Liver (tissue), 9 donors: ENCODE measurements around the gene DNMT3A. TPM values are rescaled to one million over a fixed set of nuclear protein-coding genes. Genes with fewer than 3 reads are reported as not detected.

Experiments used
- DNase-seq: peaks from one replicate; pipeline ENCODE4 v3.0.0-alpha.2; 2017; ENCODE audit warnings: low spot score
- H3K27ac ChIP-seq, 2 donors: one replicate each; pipeline ENCODE4 v1.7.0; 2013; ENCODE audit warnings: inconsistent platforms in 2 of 2, low read length in 2 of 2, control low read depth in 1 of 2, low read depth in 1 of 2, mild to moderate bottlenecking in 1 of 2
- H3K27me3 ChIP-seq, 4 donors: one replicate each; pipeline versions ENCODE4 v1.6.1 to v1.7.0; 2013; ENCODE audit warnings: low read length in 3 of 4, inconsistent platforms in 1 of 4, mild to moderate bottlenecking in 1 of 4, moderate library complexity in 1 of 4; ENCODE audit not compliant: control insufficient read depth in 4 of 4, insufficient read depth in 4 of 4
- H3K36me3 ChIP-seq, 4 donors: one replicate each; pipeline versions ENCODE4 v1.6.1 to v1.7.0; 2013; ENCODE audit warnings: low read length in 3 of 4, mild to moderate bottlenecking in 3 of 4, low read depth in 1 of 4, moderate library complexity in 1 of 4; ENCODE audit not compliant: control insufficient read depth in 4 of 4, insufficient read depth in 3 of 4
- H3K4me1 ChIP-seq, 4 donors: one replicate each; pipeline versions ENCODE4 v1.6.1 to v1.7.0; 2013; ENCODE audit warnings: low read length in 3 of 4, mild to moderate bottlenecking in 3 of 4, moderate library complexity in 1 of 4; ENCODE audit not compliant: control insufficient read depth in 4 of 4, insufficient read depth in 4 of 4
- H3K4me3 ChIP-seq, 3 donors: one replicate each; pipeline versions ENCODE4 v1.6.1 to v1.7.0; 2013; ENCODE audit warnings: low read length in 3 of 3, control low read depth in 1 of 3, low read depth in 1 of 3, mild to moderate bottlenecking in 1 of 3
- H3K9ac ChIP-seq, 2 donors: one replicate each; pipeline ENCODE4 v1.7.0; 2013; ENCODE audit warnings: low read length in 2 of 2, mild to moderate bottlenecking in 2 of 2, moderate library complexity in 2 of 2, control low read depth in 1 of 2, low read depth in 1 of 2
- H3K9me3 ChIP-seq, 4 donors: one replicate each; pipeline versions ENCODE4 v1.6.1 to v1.7.0; 2013; ENCODE audit warnings: low read length in 3 of 4; ENCODE audit not compliant: control insufficient read depth in 4 of 4
- EGR1 ChIP-seq, 2 donors: IDR thresholded peaks; 2 replicates each; pipeline ENCODE4 v1.6.1; 2016 to 2018; ENCODE audit warnings: antibody characterized with exemption in 2 of 2, low read depth in 2 of 2
- FOXA1 ChIP-seq: IDR thresholded peaks from 2 replicates; pipeline ENCODE4 v1.6.1; 2016; ENCODE audit warnings: antibody characterized with exemption
- FOXA2 ChIP-seq: IDR thresholded peaks from 2 replicates; pipeline ENCODE4 v1.6.1; 2016; ENCODE audit warnings: antibody characterized with exemption
- GABPA ChIP-seq, 2 donors: IDR thresholded peaks in 1 of 2; conservative IDR thresholded peaks in 1 of 2; 2 replicates each; pipeline ENCODE4 v1.6.1; 2016; ENCODE audit warnings: antibody characterized with exemption in 2 of 2, mild to moderate bottlenecking in 1 of 2, moderate library complexity in 1 of 2
- HNF4A ChIP-seq, 2 donors: conservative IDR thresholded peaks; 2 replicates each; pipeline ENCODE4 v1.6.1; 2016; ENCODE audit warnings: antibody characterized with exemption in 2 of 2, mild to moderate bottlenecking in 2 of 2
- NR2F2 ChIP-seq: IDR thresholded peaks from 2 replicates; pipeline ENCODE4 v1.6.1; 2016; ENCODE audit warnings: antibody characterized with exemption
- RAD21 ChIP-seq, 2 donors: IDR thresholded peaks; 2 replicates each; pipeline ENCODE4 v1.6.1; 2016; ENCODE audit warnings: antibody characterized with exemption in 2 of 2, mild to moderate bottlenecking in 2 of 2
- RXRA ChIP-seq, 2 donors: IDR thresholded peaks; 2 replicates each; pipeline ENCODE4 v1.6.1; 2017 to 2018; ENCODE audit warnings: antibody characterized with exemption in 2 of 2, mild to moderate bottlenecking in 1 of 2
- YY1 ChIP-seq: IDR thresholded peaks from 2 replicates; pipeline ENCODE4 v1.6.1; 2016; ENCODE audit warnings: antibody characterized with exemption, mild to moderate bottlenecking
- WGBS: extraction: QIAGEN DNeasy Blood & Tissue Kit; methylation state at CpG from one replicate; pipeline ENCODE4 v1.1.7; 2013; 5-methylcytosine and 5-hydroxymethylcytosine counted together
- polyA plus RNA-seq, 2 donors: library from polyadenylated mRNA; stranded (reverse) in 1 of 2; unstranded in 1 of 2; fragments of 200-250 nt in 1 of 2; fragments of >200 nt in 1 of 2; fragmentation: Nextera tagmentation in 1 of 2; extraction: Ambion mirVana in 1 of 2; gene quantifications; one replicate each; pipeline versions ENCODE4 v1.2.1 to v1.2.3, GENCODE V29; 2013 to 2015
- total RNA-seq, 2 donors: library from RNA; depleted of rRNA; stranded (reverse); fragments of >200 nt; gene quantifications; one replicate each; pipeline ENCODE4 v1.2.3, GENCODE V29; 2014
- TF ChIP-seq, protein P1 (sequence below): IDR thresholded peaks from 2 replicates; pipeline ENCODE4 v1.6.1; 2016; ENCODE audit warnings: antibody characterized with exemption
- TF ChIP-seq, protein P2 (sequence below): IDR thresholded peaks from 2 replicates; pipeline ENCODE4 v1.6.1; 2016; ENCODE audit warnings: antibody characterized with exemption, mild to moderate bottlenecking
- TF ChIP-seq, protein P3 (sequence below): IDR thresholded peaks from 2 replicates; pipeline ENCODE4 v1.6.1; 2016; ENCODE audit warnings: antibody characterized with exemption
- TF ChIP-seq, protein P4 (sequence below): IDR thresholded peaks from 2 replicates; pipeline ENCODE4 v1.6.1; 2016; ENCODE audit warnings: antibody characterized with exemption
- donor health status: healthy.
- donor health status: healthy.
- donor health status: healthy.
- donor health status: healthy.
- donor health status: healthy.

DNMT3A gene
- total and polyA plus RNA-seq, 4 donors = 3.5 to 24.2 (median 8.1) TPM

DNA sequence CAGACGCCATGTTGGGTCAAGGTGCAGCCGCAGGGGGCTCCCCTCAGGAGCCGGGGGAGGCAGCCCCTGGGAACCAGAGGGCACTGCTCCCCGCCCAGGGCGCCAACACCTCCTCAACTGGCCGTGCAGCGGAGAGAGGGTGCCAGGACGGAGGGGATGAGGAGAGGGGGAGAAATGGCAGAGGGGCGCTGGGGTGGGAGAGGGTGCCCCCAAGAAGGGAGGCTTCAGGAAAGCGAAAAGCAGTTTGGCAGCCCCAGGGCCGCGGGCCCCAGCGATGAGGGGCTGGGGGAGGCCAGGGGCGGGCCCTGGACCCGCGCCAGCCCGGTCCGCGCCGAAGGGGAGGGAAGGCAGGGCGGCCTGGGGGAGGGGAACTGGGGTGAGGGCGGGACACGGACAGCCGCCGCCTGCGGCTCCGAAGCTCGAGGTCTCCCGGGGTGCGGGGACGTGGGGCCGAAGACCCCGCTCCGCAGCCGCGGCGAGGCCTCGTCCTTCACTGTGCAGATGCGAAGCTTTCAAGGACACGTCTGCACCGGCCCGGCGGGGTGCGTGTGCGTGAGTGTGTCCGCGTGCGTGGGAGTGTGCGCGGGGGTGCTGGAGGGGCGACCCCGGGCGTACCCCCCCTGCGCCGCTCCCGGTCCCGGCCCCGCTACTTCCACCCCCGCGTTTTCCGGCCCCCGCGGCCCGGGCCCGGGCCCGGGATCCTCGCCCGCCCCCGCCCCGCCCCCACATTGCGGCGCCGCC lies 1.4 kb downstream of the DNMT3A start:
- no peak for DNase-seq

DNA sequence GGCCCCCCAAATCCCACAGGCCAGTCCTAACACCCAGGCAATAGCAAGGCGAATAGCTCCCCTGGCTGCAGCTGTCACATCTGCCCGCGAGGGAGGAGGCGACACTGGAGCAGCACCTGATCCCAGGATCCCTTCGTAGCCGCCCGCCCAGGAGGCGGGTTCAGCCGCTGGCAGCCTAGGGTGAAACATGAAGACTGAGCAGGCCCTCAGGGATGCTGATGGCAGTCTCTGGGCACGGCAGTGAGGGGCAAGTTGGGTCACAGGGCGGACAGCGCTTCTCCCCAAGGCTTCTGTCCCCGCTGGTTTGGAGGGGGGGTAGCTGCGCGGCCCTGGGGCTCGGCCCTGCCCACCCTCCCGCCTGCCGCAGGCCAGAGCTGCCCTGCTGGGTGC lies 1.9 kb downstream of the DNMT3A start:
- Histone ChIP-seq H3K4me3 (peak overlapping the region in 1 of 3 donors; percentile 97), H3K9me3 (no peaks in the 10 kb centered on the region), H3K27ac (peak overlapping the region in 1 of 2 donors; percentile 47), H3K36me3 (no peaks in the 10 kb centered on the region), H3K9ac (no peak overlapping the region), H3K27me3 (no peaks in the 10 kb centered on the region), H3K4me1 (peaks cover 10 to 28% (median 14%) of the 10 kb centered on the region in 4 donors)
- DNase-seq = no peak
- TF ChIP-seq FOXA1 (no peak), YY1 (peak; percentile 34), NR2F2 (no peak), GABPA (IDR thresholded peaks at IDR 0.05 in 1 of 2, conservative IDR thresholded peaks at IDR 0.05 in 1 of 2) (no peak), HNF4A (conservative IDR thresholded peaks at IDR 0.05) (no peak), RXRA (IDR thresholded peaks at IDR 0.05) (no peak), RAD21 (IDR thresholded peaks at IDR 0.05) (peak in 1 of 2 donors; percentile 33)
- TF ChIP-seq, protein P1, sequence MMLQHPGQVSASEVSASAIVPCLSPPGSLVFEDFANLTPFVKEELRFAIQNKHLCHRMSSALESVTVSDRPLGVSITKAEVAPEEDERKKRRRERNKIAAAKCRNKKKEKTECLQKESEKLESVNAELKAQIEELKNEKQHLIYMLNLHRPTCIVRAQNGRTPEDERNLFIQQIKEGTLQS = no peak
- TF ChIP-seq, protein P2, sequence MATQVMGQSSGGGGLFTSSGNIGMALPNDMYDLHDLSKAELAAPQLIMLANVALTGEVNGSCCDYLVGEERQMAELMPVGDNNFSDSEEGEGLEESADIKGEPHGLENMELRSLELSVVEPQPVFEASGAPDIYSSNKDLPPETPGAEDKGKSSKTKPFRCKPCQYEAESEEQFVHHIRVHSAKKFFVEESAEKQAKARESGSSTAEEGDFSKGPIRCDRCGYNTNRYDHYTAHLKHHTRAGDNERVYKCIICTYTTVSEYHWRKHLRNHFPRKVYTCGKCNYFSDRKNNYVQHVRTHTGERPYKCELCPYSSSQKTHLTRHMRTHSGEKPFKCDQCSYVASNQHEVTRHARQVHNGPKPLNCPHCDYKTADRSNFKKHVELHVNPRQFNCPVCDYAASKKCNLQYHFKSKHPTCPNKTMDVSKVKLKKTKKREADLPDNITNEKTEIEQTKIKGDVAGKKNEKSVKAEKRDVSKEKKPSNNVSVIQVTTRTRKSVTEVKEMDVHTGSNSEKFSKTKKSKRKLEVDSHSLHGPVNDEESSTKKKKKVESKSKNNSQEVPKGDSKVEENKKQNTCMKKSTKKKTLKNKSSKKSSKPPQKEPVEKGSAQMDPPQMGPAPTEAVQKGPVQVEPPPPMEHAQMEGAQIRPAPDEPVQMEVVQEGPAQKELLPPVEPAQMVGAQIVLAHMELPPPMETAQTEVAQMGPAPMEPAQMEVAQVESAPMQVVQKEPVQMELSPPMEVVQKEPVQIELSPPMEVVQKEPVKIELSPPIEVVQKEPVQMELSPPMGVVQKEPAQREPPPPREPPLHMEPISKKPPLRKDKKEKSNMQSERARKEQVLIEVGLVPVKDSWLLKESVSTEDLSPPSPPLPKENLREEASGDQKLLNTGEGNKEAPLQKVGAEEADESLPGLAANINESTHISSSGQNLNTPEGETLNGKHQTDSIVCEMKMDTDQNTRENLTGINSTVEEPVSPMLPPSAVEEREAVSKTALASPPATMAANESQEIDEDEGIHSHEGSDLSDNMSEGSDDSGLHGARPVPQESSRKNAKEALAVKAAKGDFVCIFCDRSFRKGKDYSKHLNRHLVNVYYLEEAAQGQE = no peak
- TF ChIP-seq, protein P3, sequence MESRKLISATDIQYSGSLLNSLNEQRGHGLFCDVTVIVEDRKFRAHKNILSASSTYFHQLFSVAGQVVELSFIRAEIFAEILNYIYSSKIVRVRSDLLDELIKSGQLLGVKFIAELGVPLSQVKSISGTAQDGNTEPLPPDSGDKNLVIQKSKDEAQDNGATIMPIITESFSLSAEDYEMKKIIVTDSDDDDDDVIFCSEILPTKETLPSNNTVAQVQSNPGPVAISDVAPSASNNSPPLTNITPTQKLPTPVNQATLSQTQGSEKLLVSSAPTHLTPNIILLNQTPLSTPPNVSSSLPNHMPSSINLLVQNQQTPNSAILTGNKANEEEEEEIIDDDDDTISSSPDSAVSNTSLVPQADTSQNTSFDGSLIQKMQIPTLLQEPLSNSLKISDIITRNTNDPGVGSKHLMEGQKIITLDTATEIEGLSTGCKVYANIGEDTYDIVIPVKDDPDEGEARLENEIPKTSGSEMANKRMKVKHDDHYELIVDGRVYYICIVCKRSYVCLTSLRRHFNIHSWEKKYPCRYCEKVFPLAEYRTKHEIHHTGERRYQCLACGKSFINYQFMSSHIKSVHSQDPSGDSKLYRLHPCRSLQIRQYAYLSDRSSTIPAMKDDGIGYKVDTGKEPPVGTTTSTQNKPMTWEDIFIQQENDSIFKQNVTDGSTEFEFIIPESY = no peak
- TF ChIP-seq, protein P4, sequence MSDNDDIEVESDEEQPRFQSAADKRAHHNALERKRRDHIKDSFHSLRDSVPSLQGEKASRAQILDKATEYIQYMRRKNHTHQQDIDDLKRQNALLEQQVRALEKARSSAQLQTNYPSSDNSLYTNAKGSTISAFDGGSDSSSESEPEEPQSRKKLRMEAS = no peak
- 53% methylated on average over 18 of the region's 18 CpGs for WGBS

More for the DNA sequence above, 1.4 kb downstream of the DNMT3A start:
- Histone ChIP-seq H3K9ac (no peak overlapping the region), H3K36me3 (no peaks in the 10 kb centered on the region), H3K4me3 (peak overlapping the region; percentile 51 to 97 (median 67)), H3K4me1 (peaks cover 9 to 28% (median 14%) of the 10 kb centered on the region in 4 donors), H3K9me3 (no peaks in the 10 kb centered on the region), H3K27me3 (no peaks in the 10 kb centered on the region), H3K27ac (peak overlapping the region; percentile 47 to 52)
- 7% methylated on average over 73 of the region's 73 CpGs for WGBS
- TF ChIP-seq FOXA2 (no peak), YY1 (no peak), NR2F2 (no peak), EGR1 (IDR thresholded peaks at IDR 0.05; ENCODE audit: low read depth in 2 of 2) (no peak), HNF4A (conservative IDR thresholded peaks at IDR 0.05) (no peak)
- TF ChIP-seq, protein P4 = no peak
- TF ChIP-seq, protein P3 = no peak
